ENCODE data around the gene PADI6.

DNA sequence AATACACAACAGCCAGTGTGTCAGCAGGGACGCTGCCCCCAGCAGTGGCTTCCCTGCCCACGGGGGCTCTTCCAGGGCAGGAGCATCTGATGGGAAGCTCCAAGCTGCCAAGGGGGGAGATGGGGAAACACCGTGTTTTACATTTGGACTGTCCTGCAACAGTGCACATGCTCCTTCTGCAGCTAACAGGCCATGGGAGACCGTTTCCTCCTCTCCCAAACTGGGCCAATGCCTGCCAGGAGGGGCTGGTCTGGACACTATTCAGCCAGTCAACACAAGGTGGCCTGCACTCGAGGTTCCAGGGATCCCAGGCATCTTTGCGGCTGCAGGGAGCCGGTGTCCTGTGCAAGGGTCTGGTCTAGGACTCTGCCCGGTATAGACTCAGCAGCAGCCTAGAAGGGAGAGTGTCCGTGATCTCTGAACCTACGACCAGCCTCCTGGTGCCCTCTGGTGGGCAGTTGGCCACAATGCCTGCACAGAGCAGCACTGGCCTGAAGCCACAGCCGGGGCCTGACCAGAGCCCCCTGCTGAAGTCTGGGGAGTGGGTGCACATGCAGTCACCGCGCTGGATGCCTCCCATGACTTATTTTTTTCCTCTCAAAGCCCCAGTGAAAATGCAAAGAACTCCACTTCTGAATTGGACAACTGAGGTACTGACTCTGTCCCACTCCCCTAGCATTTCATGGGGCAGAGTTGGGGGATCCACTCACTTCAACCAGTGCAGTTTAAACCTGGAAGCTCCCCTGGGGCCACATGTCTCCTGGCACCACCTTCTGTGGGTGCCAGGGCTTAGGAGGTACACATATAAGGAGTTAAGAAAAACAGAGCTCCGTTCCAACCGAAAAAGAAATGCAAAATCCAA, 34.1 kb downstream of the PADI6 start:
- TF ChIP-seq CTCF (IDR thresholded peaks at IDR 0.05) (peak; percentile 15 to 65 (median 44)), POLR2A (IDR thresholded peaks at IDR 0.05) (no peak)
